Measurements from ENCODE around the gene TSPAN10.

TSPAN10 gene

GRCh38 chr17:81636505-81637288 lies at the start of gene TSPAN10, which contains the start of gene NPLOC4:
Gene TSPAN10, plus strand, starts transcription at chr17:81637196. Its CDS starts 5,217 bp downstream, at chr17:81642413.
Gene NPLOC4, minus strand, starts transcription at chr17:81637112. Its CDS starts 182 bp downstream, at chr17:81636930.
- Mint-ChIP-seq H3K4me3 (peak within 1 kb of the TSS; percentile 99), H3K4me1 (peaks cover 18% of the 10 kb centered on the region), H3K36me3 (peaks cover 6% of the 10 kb centered on the region)

DNA sequence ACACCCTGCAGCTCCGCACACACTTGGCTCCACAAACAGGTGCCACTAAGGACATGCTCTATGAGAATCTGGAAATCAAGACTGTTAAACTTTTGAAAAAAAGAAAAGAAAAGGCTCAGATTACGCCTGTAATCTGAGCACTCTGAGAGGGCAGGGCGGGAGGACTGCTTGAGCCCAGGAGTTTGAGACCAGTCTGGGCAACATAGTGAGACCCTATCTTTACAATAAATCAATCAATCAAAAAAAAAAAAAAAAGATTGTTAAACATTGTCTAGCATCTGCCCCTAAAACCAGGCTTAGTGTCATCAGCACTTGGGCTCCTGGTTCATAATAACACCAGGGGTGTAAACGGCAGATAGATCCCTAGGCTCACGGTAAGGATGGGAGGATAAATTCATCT lies 47.4 kb upstream of the TSPAN10 start:
- Mint-ChIP-seq H3K36me3 (peaks cover 19% of the 10 kb centered on the region), H3K9me3 (no peaks in the 10 kb centered on the region), H3K27me3 (no peaks in the 10 kb centered on the region), H3K4me3 (no peak overlapping the region), H3K27ac (no peak overlapping the region), H3K4me1 (no peaks in the 10 kb centered on the region)

More at GRCh38 chr17:81636505-81637288, at the start of gene TSPAN10, which contains the start of gene NPLOC4:
- Mint-ChIP-seq H3K27ac (peak within 1 kb of the TSS; percentile 96), H3K9me3 (no peaks in the 10 kb centered on the region), H3K27me3 (no peaks in the 10 kb centered on the region)

DNA sequence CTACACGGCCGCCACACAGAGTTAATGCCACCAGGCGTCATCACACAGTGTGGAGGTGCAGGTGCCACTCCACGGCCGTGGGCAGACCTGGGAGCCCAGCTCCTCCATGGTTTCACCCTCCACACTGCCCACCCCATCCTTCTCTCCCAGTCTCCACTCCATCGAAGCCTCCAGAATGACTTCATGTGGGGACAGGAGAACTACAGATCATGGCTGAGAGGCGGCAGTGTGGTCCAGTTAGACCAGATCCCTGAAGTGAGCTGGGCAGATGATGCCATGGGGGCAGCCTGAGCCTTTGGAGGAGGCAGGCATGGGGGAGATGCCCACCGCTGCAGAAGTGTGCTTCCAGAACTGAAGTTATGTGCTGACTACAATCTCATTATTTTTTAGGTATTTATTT lies 46.9 kb upstream of the TSPAN10 start:
- H3K27me3 Mint-ChIP-seq, result no peaks in the 10 kb centered on the region
- no peak overlapping the region for H3K4me3 Mint-ChIP-seq
- H3K27ac Mint-ChIP-seq, result no peak overlapping the region
- H3K9me3 Mint-ChIP-seq, result no peaks in the 10 kb centered on the region
- no peaks in the 10 kb centered on the region for H3K4me1 Mint-ChIP-seq
- H3K36me3 Mint-ChIP-seq, result peaks cover 19% of the 10 kb centered on the region

DNA sequence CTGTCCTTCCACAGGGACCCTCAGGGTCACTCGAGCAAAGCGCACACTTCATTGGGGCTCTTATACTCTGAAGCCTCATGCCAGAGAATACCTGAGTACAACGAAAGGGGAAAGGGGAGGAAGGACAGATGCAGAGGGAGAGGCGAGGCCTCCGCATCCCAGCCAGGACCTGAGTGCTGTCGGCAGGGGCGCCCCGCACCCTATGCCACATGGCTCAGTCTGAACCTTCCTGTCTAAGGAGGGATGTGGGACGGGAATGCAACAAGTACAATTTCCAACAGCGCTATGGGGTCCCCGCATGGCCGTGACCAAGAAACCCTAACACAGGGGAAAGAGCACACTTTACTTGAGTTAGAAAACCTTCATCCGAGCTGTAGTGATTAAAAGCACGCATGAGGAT lies 45.0 kb upstream of the TSPAN10 start:
- Mint-ChIP-seq H3K4me3 (no peak overlapping the region), H3K27me3 (no peaks in the 10 kb centered on the region), H3K36me3 (peaks cover 10% of the 10 kb centered on the region), H3K4me1 (no peaks in the 10 kb centered on the region), H3K27ac (no peak overlapping the region), H3K9me3 (no peaks in the 10 kb centered on the region)

GRCh38 chr17:81593105-81593871 lies 43.7 kb upstream of the TSPAN10 start:
- peaks cover 10% of the 10 kb centered on the region for H3K36me3 Mint-ChIP-seq

DNA sequence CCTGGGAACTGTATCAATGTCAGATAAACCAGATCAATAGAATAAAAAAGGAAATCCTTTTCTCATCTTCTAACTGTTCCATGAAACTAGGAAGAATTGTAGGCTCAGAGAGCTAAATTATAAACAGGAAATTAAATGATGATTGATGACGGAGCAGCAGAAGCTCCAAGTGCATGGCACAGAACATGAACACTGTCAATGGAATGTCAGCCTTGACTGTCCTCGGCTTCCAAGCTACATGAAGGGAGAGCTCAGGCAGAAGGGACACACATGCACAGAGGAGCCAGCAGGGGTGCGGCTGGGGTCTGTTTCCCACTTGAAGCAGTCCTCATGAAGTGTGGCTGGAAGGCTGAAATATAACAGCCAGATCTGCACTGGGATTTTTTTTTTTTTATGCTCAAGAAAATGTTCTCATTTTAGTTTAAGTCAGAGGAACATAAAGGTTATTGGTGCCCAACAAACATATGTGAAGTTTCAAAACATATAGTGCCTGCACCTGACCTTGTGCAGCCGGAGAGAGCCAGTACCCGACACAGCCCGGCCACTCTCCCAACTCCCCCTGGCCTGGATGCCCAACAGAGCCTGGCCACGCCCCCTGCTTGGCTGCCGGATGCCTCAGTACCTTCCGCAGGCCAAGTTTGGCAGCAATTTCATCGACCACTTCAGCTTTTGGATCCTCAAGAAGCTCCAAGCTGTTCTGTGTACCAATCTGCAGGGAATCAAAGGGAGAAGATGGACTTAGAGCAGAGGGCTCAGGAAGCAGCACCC lies 37.1 kb upstream of the TSPAN10 start:
- Mint-ChIP-seq H3K36me3 (peaks cover 11% of the 10 kb centered on the region), H3K27ac (no peak overlapping the region), H3K9me3 (no peaks in the 10 kb centered on the region), H3K4me1 (peaks cover 6% of the 10 kb centered on the region), H3K27me3 (no peaks in the 10 kb centered on the region), H3K4me3 (no peak overlapping the region)

More at GRCh38 chr17:81593105-81593871, 43.7 kb upstream of the TSPAN10 start:
- H3K27ac Mint-ChIP-seq, result no peak overlapping the region
- H3K27me3 Mint-ChIP-seq, result no peaks in the 10 kb centered on the region
- no peaks in the 10 kb centered on the region for H3K4me1 Mint-ChIP-seq
- H3K4me3 Mint-ChIP-seq, result no peak overlapping the region
- no peaks in the 10 kb centered on the region for H3K9me3 Mint-ChIP-seq

DNA sequence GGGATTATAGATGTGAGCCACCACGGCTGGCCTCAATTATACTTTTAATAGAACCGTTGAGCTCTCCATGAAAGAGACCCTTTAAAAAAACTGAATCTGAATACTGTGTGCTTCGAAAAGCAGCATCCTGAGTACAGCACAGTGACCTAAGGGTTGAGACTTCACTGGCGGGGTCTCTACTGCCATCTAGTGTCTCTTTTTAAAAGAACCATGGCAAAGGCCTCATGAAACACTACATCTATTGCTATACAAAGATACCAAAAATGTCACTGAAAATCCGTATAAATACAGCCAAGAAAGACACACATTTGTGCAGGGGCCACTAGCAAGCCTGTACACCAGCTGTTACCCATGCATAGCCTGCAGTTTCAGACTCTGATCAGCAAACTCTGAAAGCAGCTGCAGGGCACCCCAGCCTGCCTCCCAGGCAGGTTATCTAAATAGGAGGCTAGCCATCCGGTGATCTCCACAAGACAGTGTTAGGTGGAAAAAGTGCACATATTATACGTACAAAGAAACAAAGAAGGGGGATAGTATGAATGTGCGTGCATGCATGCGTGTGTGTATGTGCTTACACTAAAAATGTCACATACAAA lies 35.4 kb upstream of the TSPAN10 start:
- Mint-ChIP-seq H3K36me3 (peaks cover 15% of the 10 kb centered on the region), H3K4me1 (peaks cover 6% of the 10 kb centered on the region), H3K4me3 (no peak overlapping the region), H3K27me3 (no peaks in the 10 kb centered on the region), H3K9me3 (no peaks in the 10 kb centered on the region), H3K27ac (peak overlapping the region; percentile 41)

DNA sequence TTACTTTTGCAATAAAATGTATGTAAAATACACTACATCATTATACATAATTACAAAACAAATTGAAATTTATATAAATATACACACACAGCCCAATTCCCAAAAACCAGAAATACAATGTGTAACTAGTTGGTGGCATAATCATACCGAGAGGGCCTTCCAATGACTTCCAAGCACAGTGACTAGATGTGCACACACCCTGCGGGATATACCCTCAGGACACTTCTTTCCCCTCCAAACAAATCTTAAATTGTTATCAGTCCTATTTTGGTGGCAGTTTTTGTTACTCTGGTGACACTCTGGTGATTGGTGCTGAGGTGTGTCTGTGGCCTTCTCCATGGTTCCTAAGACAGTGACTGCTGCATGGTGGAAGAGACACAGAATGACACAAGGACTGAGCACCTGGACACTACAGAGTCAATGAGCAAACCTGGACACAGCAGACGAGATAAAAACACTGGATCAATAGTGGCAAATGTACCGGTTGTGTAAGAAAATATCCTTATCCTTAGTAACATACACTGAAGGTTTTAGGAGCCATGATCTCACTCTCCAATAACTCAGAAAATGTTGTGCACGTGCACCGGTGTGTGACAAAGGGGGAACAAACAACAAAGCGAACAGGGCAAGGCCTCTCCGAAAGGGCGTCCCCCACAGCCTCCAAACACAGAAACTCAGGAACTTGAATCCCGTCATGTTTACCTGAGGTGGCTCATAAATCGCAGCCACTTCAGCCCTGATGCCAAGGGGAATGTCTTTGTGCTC lies 33.0 kb upstream of the TSPAN10 start:
- Mint-ChIP-seq H3K4me3 (no peak overlapping the region), H3K4me1 (peaks cover 6% of the 10 kb centered on the region), H3K27ac (no peak overlapping the region), H3K9me3 (no peaks in the 10 kb centered on the region), H3K36me3 (peaks cover 13% of the 10 kb centered on the region), H3K27me3 (no peaks in the 10 kb centered on the region)

- no peaks in the 10 kb centered on the region for H3K4me1 Mint-ChIP-seq
- H3K36me3 Mint-ChIP-seq, result peaks cover 7% of the 10 kb centered on the region
Measured at GRCh38 chr17:81607431-81607830, 29.6 kb upstream of the TSPAN10 start.

DNA sequence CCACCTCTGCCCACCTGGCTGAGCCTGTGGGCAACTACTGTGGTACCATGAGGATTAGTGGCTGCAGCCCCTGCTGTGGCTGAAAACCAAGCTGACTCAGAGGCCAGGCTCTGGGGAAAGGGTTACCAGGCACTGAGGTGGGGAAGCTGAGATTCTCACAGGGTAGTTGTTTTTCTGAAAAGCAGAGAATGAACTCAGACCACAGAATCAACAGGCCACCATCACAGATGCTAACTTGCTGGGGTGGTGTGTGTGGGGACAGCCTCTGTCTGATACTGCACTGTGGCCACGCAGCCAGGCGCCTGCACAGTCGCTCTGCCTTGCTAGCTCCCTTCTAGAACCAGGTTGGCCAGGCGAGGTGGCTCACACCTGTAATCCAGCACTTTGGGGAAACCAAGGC lies 28.9 kb upstream of the TSPAN10 start:
- Mint-ChIP-seq H3K4me3 (no peak overlapping the region), H3K27ac (no peak overlapping the region), H3K9me3 (no peaks in the 10 kb centered on the region), H3K27me3 (no peaks in the 10 kb centered on the region), H3K4me1 (no peaks in the 10 kb centered on the region), H3K36me3 (peaks cover 8% of the 10 kb centered on the region)

More at GRCh38 chr17:81607431-81607830, 29.6 kb upstream of the TSPAN10 start:
- Mint-ChIP-seq H3K27ac (no peak overlapping the region), H3K4me3 (no peak overlapping the region), H3K27me3 (no peaks in the 10 kb centered on the region), H3K9me3 (no peaks in the 10 kb centered on the region)

GRCh38 chr17:81608605-81609004 lies 28.4 kb upstream of the TSPAN10 start:
- H3K36me3 Mint-ChIP-seq, result peaks cover 8% of the 10 kb centered on the region

DNA sequence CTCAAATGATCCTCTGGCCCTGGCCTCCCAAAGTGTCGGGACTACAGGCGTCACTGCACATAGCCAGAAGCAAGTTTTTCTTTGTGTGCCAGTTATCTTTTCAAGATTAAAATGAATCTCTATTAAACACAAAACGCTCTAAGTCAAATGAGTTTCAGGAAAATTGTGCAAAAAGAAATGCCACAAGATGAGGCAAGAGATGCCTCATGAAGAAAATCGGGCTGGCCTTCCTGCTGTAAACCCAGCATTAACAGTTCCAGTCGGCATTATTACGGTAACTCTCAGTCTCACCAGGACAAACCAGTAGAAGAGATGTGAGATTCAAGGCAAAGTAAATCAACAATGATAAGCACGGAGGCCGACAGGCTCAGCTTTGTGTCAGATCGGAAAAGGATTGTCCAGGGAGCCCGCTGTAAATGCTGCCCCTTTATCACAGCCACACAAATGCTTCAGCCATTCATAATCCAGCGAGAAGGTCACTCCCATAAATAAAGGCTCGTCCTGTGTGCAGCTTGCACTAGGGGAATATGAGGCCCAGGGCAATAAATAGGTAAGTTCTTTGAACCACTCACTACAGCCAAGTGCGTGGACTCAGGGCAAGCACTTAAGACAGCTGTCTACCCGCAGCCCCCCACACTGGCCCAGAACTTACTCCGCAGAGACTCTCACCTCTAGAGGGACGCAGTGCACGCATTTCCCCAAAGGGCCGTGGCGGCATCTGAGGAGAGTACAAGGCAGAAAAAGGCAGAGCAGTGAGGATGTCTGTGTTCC lies 27.3 kb upstream of the TSPAN10 start:
- no peak overlapping the region for H3K4me3 Mint-ChIP-seq
- no peaks in the 10 kb centered on the region for H3K9me3 Mint-ChIP-seq
- peaks cover 14% of the 10 kb centered on the region for H3K4me1 Mint-ChIP-seq
- H3K36me3 Mint-ChIP-seq, result peaks cover 7% of the 10 kb centered on the region
- H3K27ac Mint-ChIP-seq, result no peak overlapping the region
- no peaks in the 10 kb centered on the region for H3K27me3 Mint-ChIP-seq

More at GRCh38 chr17:81608605-81609004, 28.4 kb upstream of the TSPAN10 start:
- Mint-ChIP-seq H3K4me3 (no peak overlapping the region), H3K9me3 (no peaks in the 10 kb centered on the region), H3K27me3 (no peaks in the 10 kb centered on the region), H3K27ac (peak overlapping the region; percentile 51), H3K4me1 (peaks cover 3% of the 10 kb centered on the region)

GRCh38 chr17:81612172-81612970 lies 24.6 kb upstream of the TSPAN10 start:
- Mint-ChIP-seq H3K36me3 (peaks cover 2% of the 10 kb centered on the region), H3K27me3 (no peaks in the 10 kb centered on the region), H3K9me3 (no peaks in the 10 kb centered on the region), H3K4me3 (no peak overlapping the region), H3K4me1 (peaks cover 31% of the 10 kb centered on the region), H3K27ac (no peak overlapping the region)

Data from activated naive CD4-positive, alpha-beta T cell treated with anti-CD3 and anti-CD28 coated beads, Interleukin-2, amount 50 U/mL, for 24 hours (primary cell).